NCI-H446 (cell line): ENCODE measurements around the gene SCNN1A.

ENCODE experiments used
- DNase-seq, 2 experiments: peaks; one replicate each; lab custom pipeline; 2025; lab: John Stamatoyannopoulos, UW

SCNN1A gene

GRCh38 chr12:6384499-6385436 is 9.4 kb upstream of the SCNN1A start:
- no peak for DNase-seq

- no peak for DNase-seq
Measured at GRCh38 chr12:6383572-6384498, 8.5 kb upstream of the SCNN1A start, which contains the start of gene LTBR. TSS of gene LTBR (plus strand) at chr12:6384162. CDS start at chr12:6384359, 197 bp downstream.

GRCh38 chr12:6382982-6383381 is 7.6 kb upstream of the SCNN1A start:
- DNase-seq = no peak

- no peak for DNase-seq
Measured at GRCh38 chr12:6382371-6382770, 7.0 kb upstream of the SCNN1A start.

- DNase-seq = no peak
Measured at GRCh38 chr12:6380141-6381121, 5.1 kb upstream of the SCNN1A start.

GRCh38 chr12:6378709-6379472 is 3.5 kb upstream of the SCNN1A start:
- no peak for DNase-seq

- no peak for DNase-seq
Measured at GRCh38 chr12:6377667-6377994, 2.3 kb upstream of the SCNN1A start.

GRCh38 chr12:6376870-6377666 is 1.7 kb upstream of the SCNN1A start:
- no peak for DNase-seq

- no peak for DNase-seq
Measured at GRCh38 chr12:6376079-6376869, 911 bp upstream of the SCNN1A start.

- no peak for DNase-seq
Measured at GRCh38 chr12:6374786-6375160, 590 bp downstream of the SCNN1A start.

- no peak for DNase-seq
Measured at GRCh38 chr12:6374028-6374785, 1.2 kb downstream of the SCNN1A start.

GRCh38 chr12:6373022-6373787 is 2.2 kb downstream of the SCNN1A start:
- no peak for DNase-seq

- no peak for DNase-seq
Measured at GRCh38 chr12:6372403-6373003, 2.9 kb downstream of the SCNN1A start.

GRCh38 chr12:6370994-6371754 is 4.2 kb downstream of the SCNN1A start:
- no peak for DNase-seq

- DNase-seq = no peak
Measured at GRCh38 chr12:6370576-6370935, 4.8 kb downstream of the SCNN1A start.

- DNase-seq = no peak
Measured at GRCh38 chr12:6369916-6370575, 5.3 kb downstream of the SCNN1A start.
